Activated CD4-positive, alpha-beta memory T cell treated with anti-CD3 and anti-CD28 coated beads, Interleukin-2, amount 10 ng/mL, durations not matched to agents 7 days and 5 days (primary cell): Measurements from ENCODE around the gene GUCY2F. TPM values are rescaled to one million over a fixed set of nuclear protein-coding genes. Genes with fewer than 3 reads are reported as not detected.

Experiments
- CTCF ChIA-PET: fragments of 350-600 bp; sonication (Branson Sonifier 250); formaldehyde crosslinking; loops from one replicate; lab custom pipeline; 2021; ENCODE audit warnings: antibody characterized with exemption, inconsistent platforms; lab: Charles Lee
- POLR2A ChIA-PET: fragments of 350-600 bp; sonication (Branson Sonifier 250); formaldehyde crosslinking; loops from one replicate; lab custom pipeline; 2021; ENCODE audit warnings: antibody characterized with exemption; lab: Charles Lee
- DNase-seq: peaks from one replicate; pipeline ENCODE4 v3.0.0-alpha.2; 2020
- H3K27ac Mint-ChIP-seq: one replicate; pipeline ENCODE4 v1.8.0; 2021; ENCODE audit warnings: mild to moderate bottlenecking, mixed read lengths
- H3K27me3 Mint-ChIP-seq: one replicate; pipeline ENCODE4 v1.8.0; 2021; ENCODE audit warnings: mixed read lengths
- H3K36me3 Mint-ChIP-seq: one replicate; pipeline ENCODE4 v1.8.0; 2021; ENCODE audit warnings: low read depth, mixed read lengths
- H3K4me1 Mint-ChIP-seq: one replicate; pipeline ENCODE4 v1.8.0; 2021; ENCODE audit warnings: mixed read lengths
- H3K4me3 Mint-ChIP-seq: one replicate; pipeline ENCODE4 v1.8.0; 2021; ENCODE audit warnings: mild to moderate bottlenecking, mixed read lengths
- H3K9me3 Mint-ChIP-seq: one replicate; pipeline ENCODE4 v1.8.0; 2021; ENCODE audit warnings: mixed read lengths
- total RNA-seq, 2 experiments: library from RNA; stranded (reverse); gene quantifications; one replicate each; pipeline ENCODE4 v1.2.3, GENCODE V29; 2021

GUCY2F gene
- total RNA-seq, 2 experiments from 2014 or later, result not detected

GRCh38 chrX:109463784-109464183 lies 18.1 kb downstream of the GUCY2F start:
- H3K36me3 Mint-ChIP-seq, result no peaks in the 10 kb centered on the region
- H3K27ac Mint-ChIP-seq, result no peak overlapping the region
- no peaks in the 10 kb centered on the region for H3K9me3 Mint-ChIP-seq
- H3K27me3 Mint-ChIP-seq, result peaks cover 9% of the 10 kb centered on the region
- POLR2A ChIA-PET, result no interaction called here
- no peak for DNase-seq
- H3K4me3 Mint-ChIP-seq, result no peak overlapping the region
- H3K4me1 Mint-ChIP-seq, result no peaks in the 10 kb centered on the region
- CTCF ChIA-PET, result no interaction called here

GRCh38 chrX:109448282-109448938 lies 33.5 kb downstream of the GUCY2F start:
- CTCF ChIA-PET, result no interaction called here
- Mint-ChIP-seq H3K36me3 (no peaks in the 10 kb centered on the region), H3K9me3 (no peaks in the 10 kb centered on the region), H3K4me1 (no peaks in the 10 kb centered on the region), H3K27me3 (peaks cover 1% of the 10 kb centered on the region), H3K27ac (no peak overlapping the region), H3K4me3 (no peak overlapping the region)
- DNase-seq, result no peak
- POLR2A ChIA-PET, result no interaction called here

- CTCF ChIA-PET, result no interaction called here
- no peaks in the 10 kb centered on the region for H3K36me3 Mint-ChIP-seq
- H3K4me1 Mint-ChIP-seq, result no peaks in the 10 kb centered on the region
- no peak for DNase-seq
- no peaks in the 10 kb centered on the region for H3K27me3 Mint-ChIP-seq
- no peaks in the 10 kb centered on the region for H3K9me3 Mint-ChIP-seq
- H3K4me3 Mint-ChIP-seq, result no peak overlapping the region
- POLR2A ChIA-PET, result no interaction called here
- no peak overlapping the region for H3K27ac Mint-ChIP-seq
Observed at GRCh38 chrX:109441266-109441665, 40.6 kb downstream of the GUCY2F start.

GRCh38 chrX:109440475-109440874 lies 41.4 kb downstream of the GUCY2F start:
- H3K9me3 Mint-ChIP-seq, result no peaks in the 10 kb centered on the region
- H3K36me3 Mint-ChIP-seq, result no peaks in the 10 kb centered on the region
- ChIA-PET CTCF (no interaction called here), POLR2A (no interaction called here)
- H3K4me1 Mint-ChIP-seq, result no peaks in the 10 kb centered on the region
- H3K27ac Mint-ChIP-seq, result no peak overlapping the region
- H3K4me3 Mint-ChIP-seq, result no peak overlapping the region
- no peaks in the 10 kb centered on the region for H3K27me3 Mint-ChIP-seq
- DNase-seq, result no peak

- Mint-ChIP-seq H3K27me3 (no peaks in the 10 kb centered on the region), H3K4me3 (no peak overlapping the region), H3K27ac (no peak overlapping the region), H3K4me1 (no peaks in the 10 kb centered on the region), H3K9me3 (no peaks in the 10 kb centered on the region), H3K36me3 (no peaks in the 10 kb centered on the region)
- no peak for DNase-seq
- ChIA-PET POLR2A (no interaction called here), CTCF (no interaction called here)
Observed at GRCh38 chrX:109409181-109409580, 72.7 kb downstream of the GUCY2F start.

GRCh38 chrX:109403922-109404321 lies 78.0 kb downstream of the GUCY2F start:
- ChIA-PET CTCF (no interaction called here), POLR2A (no interaction called here)
- H3K4me3 Mint-ChIP-seq, result no peak overlapping the region
- H3K9me3 Mint-ChIP-seq, result no peaks in the 10 kb centered on the region
- H3K4me1 Mint-ChIP-seq, result no peaks in the 10 kb centered on the region
- no peak for DNase-seq
- H3K36me3 Mint-ChIP-seq, result no peaks in the 10 kb centered on the region
- no peak overlapping the region for H3K27ac Mint-ChIP-seq
- no peaks in the 10 kb centered on the region for H3K27me3 Mint-ChIP-seq

GRCh38 chrX:109399831-109400230 lies 82.1 kb downstream of the GUCY2F start:
- peaks cover 2% of the 10 kb centered on the region for H3K27me3 Mint-ChIP-seq
- POLR2A ChIA-PET, result no interaction called here
- DNase-seq, result no peak

GRCh38 chrX:109398833-109399232 lies 83.1 kb downstream of the GUCY2F start:
- Mint-ChIP-seq H3K27me3 (peaks cover 2% of the 10 kb centered on the region), H3K4me3 (no peak overlapping the region), H3K36me3 (no peaks in the 10 kb centered on the region), H3K4me1 (no peaks in the 10 kb centered on the region), H3K9me3 (no peaks in the 10 kb centered on the region), H3K27ac (no peak overlapping the region)
- DNase-seq, result no peak
- ChIA-PET CTCF (no interaction called here), POLR2A (no interaction called here)

More at GRCh38 chrX:109399831-109400230, 82.1 kb downstream of the GUCY2F start:
- Mint-ChIP-seq H3K27ac (no peak overlapping the region), H3K4me1 (no peaks in the 10 kb centered on the region), H3K36me3 (no peaks in the 10 kb centered on the region), H3K9me3 (no peaks in the 10 kb centered on the region), H3K4me3 (no peak overlapping the region)
- CTCF ChIA-PET, result no interaction called here

- H3K9me3 Mint-ChIP-seq, result no peaks in the 10 kb centered on the region
- no peak for DNase-seq
- CTCF ChIA-PET, result no interaction called here
- H3K4me1 Mint-ChIP-seq, result no peaks in the 10 kb centered on the region
- H3K4me3 Mint-ChIP-seq, result no peak overlapping the region
- H3K27me3 Mint-ChIP-seq, result peaks cover 2% of the 10 kb centered on the region
- H3K36me3 Mint-ChIP-seq, result no peaks in the 10 kb centered on the region
- H3K27ac Mint-ChIP-seq, result no peak overlapping the region
- POLR2A ChIA-PET, result no interaction called here
Observed at GRCh38 chrX:109398061-109398460, 83.8 kb downstream of the GUCY2F start.

- H3K36me3 Mint-ChIP-seq, result no peaks in the 10 kb centered on the region
- peaks cover 2% of the 10 kb centered on the region for H3K27me3 Mint-ChIP-seq
- CTCF ChIA-PET, result no interaction called here
Observed at GRCh38 chrX:109393859-109394258, 88.0 kb downstream of the GUCY2F start.

GRCh38 chrX:109392895-109393294 lies 89.0 kb downstream of the GUCY2F start:
- no peaks in the 10 kb centered on the region for H3K9me3 Mint-ChIP-seq
- no peak overlapping the region for H3K4me3 Mint-ChIP-seq
- no peak overlapping the region for H3K27ac Mint-ChIP-seq
- no peaks in the 10 kb centered on the region for H3K36me3 Mint-ChIP-seq
- peaks cover under 1% of the 10 kb centered on the region for H3K27me3 Mint-ChIP-seq
- POLR2A ChIA-PET, result no interaction called here
- no peaks in the 10 kb centered on the region for H3K4me1 Mint-ChIP-seq
- CTCF ChIA-PET, result no interaction called here
- DNase-seq, result no peak

More at GRCh38 chrX:109393859-109394258, 88.0 kb downstream of the GUCY2F start:
- Mint-ChIP-seq H3K9me3 (no peaks in the 10 kb centered on the region), H3K27ac (no peak overlapping the region), H3K4me3 (no peak overlapping the region), H3K4me1 (no peaks in the 10 kb centered on the region)
- DNase-seq, result no peak
- POLR2A ChIA-PET, result no interaction called here

GRCh38 chrX:109390556-109390955 lies 91.3 kb downstream of the GUCY2F start:
- H3K4me1 Mint-ChIP-seq, result no peaks in the 10 kb centered on the region
- POLR2A ChIA-PET, result no interaction called here
- H3K36me3 Mint-ChIP-seq, result no peaks in the 10 kb centered on the region
- CTCF ChIA-PET, result no interaction called here
- H3K27me3 Mint-ChIP-seq, result no peaks in the 10 kb centered on the region
- H3K4me3 Mint-ChIP-seq, result no peak overlapping the region
- no peaks in the 10 kb centered on the region for H3K9me3 Mint-ChIP-seq
- DNase-seq, result no peak
- H3K27ac Mint-ChIP-seq, result no peak overlapping the region

- no peaks in the 10 kb centered on the region for H3K4me1 Mint-ChIP-seq
- POLR2A ChIA-PET, result no interaction called here
- no peaks in the 10 kb centered on the region for H3K27me3 Mint-ChIP-seq
- no peaks in the 10 kb centered on the region for H3K36me3 Mint-ChIP-seq
- no peak overlapping the region for H3K4me3 Mint-ChIP-seq
- H3K9me3 Mint-ChIP-seq, result no peaks in the 10 kb centered on the region
- CTCF ChIA-PET, result no interaction called here
- no peak for DNase-seq
- no peak overlapping the region for H3K27ac Mint-ChIP-seq
Observed at GRCh38 chrX:109389917-109390316, 92.0 kb downstream of the GUCY2F start.

GRCh38 chrX:109384699-109385098 lies 97.2 kb downstream of the GUCY2F start:
- DNase-seq, result no peak
- no peak overlapping the region for H3K4me3 Mint-ChIP-seq
- no peaks in the 10 kb centered on the region for H3K9me3 Mint-ChIP-seq
- H3K27ac Mint-ChIP-seq, result no peak overlapping the region
- CTCF ChIA-PET, result interaction anchor here (0.8 kb wide), 1 partner anchor 686 kb away, joined by 4 read pairs; no protein-coding TSS in a partner anchor
- H3K4me1 Mint-ChIP-seq, result no peaks in the 10 kb centered on the region
- POLR2A ChIA-PET, result no interaction called here
- no peaks in the 10 kb centered on the region for H3K27me3 Mint-ChIP-seq
- no peaks in the 10 kb centered on the region for H3K36me3 Mint-ChIP-seq
